GM12872 (cell line): ENCODE measurements around the gene TMEM86B.

Source experiments
- TF ChIP-seq, protein P1 (sequence below): IDR thresholded peaks from 3 replicates; pipeline ENCODE4 v1.5.1; 2011; ENCODE audit warnings: low read depth, mild to moderate bottlenecking, low read length, moderate library complexity; ENCODE audit not compliant: insufficient read depth

TMEM86B gene

GRCh38 chr19:55189403-55189835 lies 39.1 kb downstream of the TMEM86B start:
- TF ChIP-seq, protein P1, sequence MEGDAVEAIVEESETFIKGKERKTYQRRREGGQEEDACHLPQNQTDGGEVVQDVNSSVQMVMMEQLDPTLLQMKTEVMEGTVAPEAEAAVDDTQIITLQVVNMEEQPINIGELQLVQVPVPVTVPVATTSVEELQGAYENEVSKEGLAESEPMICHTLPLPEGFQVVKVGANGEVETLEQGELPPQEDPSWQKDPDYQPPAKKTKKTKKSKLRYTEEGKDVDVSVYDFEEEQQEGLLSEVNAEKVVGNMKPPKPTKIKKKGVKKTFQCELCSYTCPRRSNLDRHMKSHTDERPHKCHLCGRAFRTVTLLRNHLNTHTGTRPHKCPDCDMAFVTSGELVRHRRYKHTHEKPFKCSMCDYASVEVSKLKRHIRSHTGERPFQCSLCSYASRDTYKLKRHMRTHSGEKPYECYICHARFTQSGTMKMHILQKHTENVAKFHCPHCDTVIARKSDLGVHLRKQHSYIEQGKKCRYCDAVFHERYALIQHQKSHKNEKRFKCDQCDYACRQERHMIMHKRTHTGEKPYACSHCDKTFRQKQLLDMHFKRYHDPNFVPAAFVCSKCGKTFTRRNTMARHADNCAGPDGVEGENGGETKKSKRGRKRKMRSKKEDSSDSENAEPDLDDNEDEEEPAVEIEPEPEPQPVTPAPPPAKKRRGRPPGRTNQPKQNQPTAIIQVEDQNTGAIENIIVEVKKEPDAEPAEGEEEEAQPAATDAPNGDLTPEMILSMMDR: no peak

- TF ChIP-seq, protein P1: no peak
These were observed 39.9 kb downstream of the TMEM86B start for GRCh38 chr19:55188625-55189024.

GRCh38 chr19:55186080-55186479 lies 42.5 kb downstream of the TMEM86B start:
- TF ChIP-seq, protein P1: no peak

DNA sequence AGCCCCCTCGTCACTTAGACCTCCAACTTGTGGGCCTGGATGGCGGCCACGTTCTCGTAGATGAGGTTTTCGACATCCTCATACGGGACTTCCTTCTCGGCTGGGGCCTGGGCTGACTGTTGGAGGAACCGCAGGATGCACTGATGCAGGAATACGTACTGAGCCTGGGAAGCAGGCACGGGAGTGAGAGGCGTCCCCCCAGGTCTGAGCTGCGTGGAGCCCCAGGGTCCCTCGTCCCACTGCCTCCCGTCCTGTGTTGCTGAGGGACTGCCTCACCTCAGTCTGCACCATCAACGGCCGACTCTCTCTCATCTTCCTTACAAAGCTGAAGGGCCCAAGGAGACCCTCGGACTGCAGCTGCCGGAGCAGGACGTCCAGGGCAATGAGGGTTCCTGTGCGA lies 46.8 kb downstream of the TMEM86B start:
- TF ChIP-seq, protein P1: no peak

- TF ChIP-seq, protein P1: no peak
These were observed 48.7 kb downstream of the TMEM86B start, which contains the start of gene SYT5 for GRCh38 chr19:55179606-55180484. TSS of gene SYT5 (minus strand) at chr19:55180289. CDS start at chr19:55179041, 1,248 bp downstream.

DNA sequence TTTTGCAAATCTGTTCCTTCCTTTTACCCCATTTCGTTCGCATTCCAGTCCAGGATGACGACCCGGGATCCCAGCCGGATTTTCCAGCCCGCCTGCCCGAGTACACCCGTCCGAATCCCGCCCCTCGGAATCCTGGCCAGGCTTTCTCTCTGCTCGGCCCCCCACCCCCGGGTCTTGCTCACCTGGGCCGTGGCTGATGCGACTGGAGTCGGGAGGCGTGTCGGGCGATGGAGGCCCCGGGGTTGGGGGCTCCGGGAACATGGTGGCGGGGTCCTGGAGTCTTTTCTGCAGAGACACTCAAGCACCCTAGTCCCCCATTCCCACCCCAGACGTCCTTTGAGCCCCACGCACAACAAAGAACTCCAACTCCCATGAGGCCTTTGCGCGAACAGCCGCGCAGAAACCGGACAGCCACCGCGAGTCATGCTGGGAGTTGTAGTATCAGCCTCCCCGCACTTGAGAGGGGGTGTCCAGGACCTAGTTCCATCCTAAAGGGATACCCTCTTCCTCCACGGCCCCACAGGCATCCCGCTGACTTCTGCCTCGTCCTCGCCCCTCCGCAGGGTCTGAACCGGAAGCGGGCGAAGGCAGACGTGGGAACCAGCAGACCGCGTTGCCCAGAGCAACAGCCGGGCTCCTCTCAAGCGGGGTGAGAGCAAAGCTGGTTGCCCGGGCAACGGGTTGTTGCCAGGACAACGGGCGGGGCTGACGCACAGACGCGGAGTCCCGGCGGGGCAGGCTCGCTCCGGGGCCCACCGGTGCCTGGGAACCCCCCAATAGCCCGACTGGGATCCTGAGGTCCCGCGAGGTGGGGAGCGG lies 49.6 kb downstream of the TMEM86B start:
- TF ChIP-seq, protein P1: no peak
